HG03354 (cell line): Measurements from ENCODE around the gene EXD2.

Experiments used
- ATAC-seq: cut with Tn5 transposase; IDR thresholded peaks from one replicate; pipeline ENCODE4 v1.9.1; 2021; ENCODE audit warnings: mild to moderate bottlenecking; ENCODE audit not compliant: unreplicated experiment, poor library complexity, severe bottlenecking

The EXD2 gene

DNA sequence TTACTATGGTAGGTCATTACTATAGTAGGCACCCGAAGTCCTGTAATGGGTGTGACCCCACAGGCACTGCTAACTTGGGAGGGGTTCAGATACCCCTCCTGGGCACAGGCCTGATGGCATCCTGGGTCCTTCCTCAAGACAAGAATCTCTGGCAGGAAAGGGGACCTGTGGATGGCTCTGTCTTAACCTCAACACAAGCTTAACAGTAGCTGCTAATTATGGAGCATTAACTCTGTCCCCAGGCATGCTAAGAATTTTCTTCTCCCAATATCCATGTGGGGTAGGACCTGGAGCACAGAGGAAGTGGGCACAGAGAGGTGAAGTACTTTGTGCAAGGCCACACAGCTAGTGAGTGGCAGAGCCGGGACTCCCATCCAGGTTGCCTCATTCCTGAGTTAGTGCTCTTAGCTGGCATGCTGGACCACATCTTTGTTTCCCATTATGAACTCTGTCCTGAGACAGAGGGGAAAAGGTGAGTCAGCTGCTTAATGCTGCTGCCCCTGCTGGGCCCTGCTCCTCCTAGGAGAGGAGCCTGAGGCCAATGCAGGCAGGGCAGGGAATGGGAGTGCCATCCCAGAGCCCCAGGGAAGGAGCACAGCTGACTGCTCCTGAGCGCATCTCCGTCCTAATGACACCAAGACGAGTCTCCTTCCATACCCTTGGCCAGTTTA, 100.7 kb downstream of the EXD2 start:
- no peak for ATAC-seq
